Endothelial cell of umbilical vein (primary cell): Measurements from ENCODE around the gene MARK2. TPM values are rescaled to one million over a fixed set of nuclear protein-coding genes. Genes with fewer than 3 reads are reported as not detected.

Experiments used
- BruUV-seq: library from RNA; stranded (reverse); fragments of 400-500 nt; replicated peaks from 2 replicates; lab custom pipeline; 2021; lab: Mats Ljungman, UMichigan
- CTCF ChIA-PET: fragments of 300-600, 350-600 bp; sonication (Branson Sonifier 250); formaldehyde crosslinking; loops from one replicate; lab custom pipeline; 2021; ENCODE audit warnings: antibody characterized with exemption, inconsistent platforms; lab: Charles Lee
- POLR2A ChIA-PET: fragments of 300-600, 350-600 bp; sonication (Branson Sonifier 250); formaldehyde crosslinking; loops from one replicate; lab custom pipeline; 2021; ENCODE audit warnings: antibody characterized with exemption, inconsistent platforms; lab: Charles Lee
- DNase-seq: peaks from one replicate; pipeline ENCODE4 v3.0.0-alpha.2; 2011; ENCODE audit warnings: low read depth, low spot score
- FAIRE-seq: peaks from 2 replicates; lab custom pipeline; 2011; peaks lifted over from hg19 to GRCh38; lab: Jason Lieb, UNC
- H2AFZ ChIP-seq: 2 replicates; pipeline ENCODE4 v1.6.0; 2012; ENCODE audit warnings: low read depth, low read length, control low read depth, inconsistent platforms
- H3K27ac ChIP-seq: 2 replicates; pipeline ENCODE4 v1.5.1; 2011; ENCODE audit warnings: low read depth, mild to moderate bottlenecking, control low read depth, low read length, moderate library complexity; ENCODE audit not compliant: insufficient read depth
- H3K27me3 ChIP-seq, 2 experiments: 2 replicates each; pipeline versions ENCODE4 v1.6.0 to v1.6.1; 2011; ENCODE audit warnings: low read length in 2 of 2, mixed read lengths in 1 of 2; ENCODE audit not compliant: control insufficient read depth in 2 of 2, insufficient read depth in 2 of 2
- H3K36me3 ChIP-seq, 2 experiments: 2 replicates in 1 of 2; 3 replicates in 1 of 2; pipeline ENCODE4 v1.5.1; 2011; ENCODE audit warnings: low read length in 2 of 2, mild to moderate bottlenecking in 1 of 2, moderate library complexity in 1 of 2; ENCODE audit not compliant: control insufficient read depth in 2 of 2, insufficient read depth in 2 of 2; ENCODE audit errors: extremely low read depth in 1 of 2
- H3K4me1 ChIP-seq: 3 replicates; pipeline ENCODE4 v1.5.1; 2011; ENCODE audit warnings: mild to moderate bottlenecking, low read length; ENCODE audit not compliant: control insufficient read depth, insufficient read depth; ENCODE audit errors: extremely low read depth
- H3K4me2 ChIP-seq: 2 replicates; pipeline ENCODE4 v1.6.1; 2011; ENCODE audit warnings: low read length, control low read depth, mixed read lengths; ENCODE audit not compliant: insufficient read depth
- H3K4me3 ChIP-seq, 3 experiments: fragments of 200-600 bp in 1 of 3; sonication (generic), shearing (Covaris generic) in 1 of 3; replicated peaks in 1 of 3; 2 replicates each; pipeline ENCODE4 v1.5.1; 2011 to 2016; ENCODE audit warnings: control low read depth in 3 of 3, low read length in 3 of 3, mild to moderate bottlenecking in 2 of 3, inconsistent platforms in 1 of 3, low read depth in 1 of 3, moderate library complexity in 1 of 3; ENCODE audit not compliant: insufficient read depth in 1 of 3
- H3K79me2 ChIP-seq: 2 replicates; pipeline ENCODE4 v1.6.0; 2012; ENCODE audit warnings: low read length, inconsistent platforms; ENCODE audit not compliant: control insufficient read depth, insufficient read depth
- H3K9ac ChIP-seq: replicated peaks from 2 replicates; pipeline ENCODE3; 2011; ENCODE audit warnings: low read length, control low read depth; ENCODE audit not compliant: insufficient read depth; ENCODE audit errors: extremely low read depth
- H3K9me1 ChIP-seq: replicated peaks from 3 replicates; pipeline ENCODE4 v1.6.0; 2011; ENCODE audit warnings: mild to moderate bottlenecking, low read length; ENCODE audit not compliant: control insufficient read depth, insufficient read depth; ENCODE audit errors: extremely low read depth
- H3K9me3 ChIP-seq: replicated peaks from 2 replicates; pipeline ENCODE4 v1.5.1; 2012; ENCODE audit warnings: low read length, inconsistent platforms; ENCODE audit not compliant: control insufficient read depth, insufficient read depth
- H4K20me1 ChIP-seq: replicated peaks from 2 replicates; pipeline ENCODE3; 2011; ENCODE audit warnings: mild to moderate bottlenecking, low read length; ENCODE audit not compliant: control insufficient read depth, insufficient read depth; ENCODE audit errors: extremely low read depth
- EZH2 ChIP-seq: IDR thresholded peaks from 2 replicates; pipeline ENCODE4 v1.6.1; 2012; ENCODE audit warnings: borderline replicate concordance, low read depth, mild to moderate bottlenecking, moderate library complexity, low read length, inconsistent platforms; ENCODE audit not compliant: severe bottlenecking
- FOS ChIP-seq: IDR thresholded peaks from 2 replicates; pipeline ENCODE4 v1.6.1; 2011; ENCODE audit warnings: mild to moderate bottlenecking, low read length, moderate library complexity, borderline replicate concordance; ENCODE audit not compliant: insufficient read depth
- GATA2 ChIP-seq: IDR thresholded peaks from 2 replicates; pipeline ENCODE4 v1.7.0; 2011; ENCODE audit warnings: low read depth, mild to moderate bottlenecking, moderate library complexity, mixed read lengths, low read length; ENCODE audit not compliant: insufficient read length, insufficient read depth
- JUN ChIP-seq: IDR thresholded peaks from 2 replicates; pipeline ENCODE4 v1.6.1; 2011; ENCODE audit warnings: borderline replicate concordance, low read depth; ENCODE audit not compliant: insufficient read length, insufficient read depth
- MYC ChIP-seq: IDR thresholded peaks from one replicate; pipeline ENCODE4 v1.6.1; 2011; ENCODE audit warnings: mild to moderate bottlenecking, low read depth, low read length
- POLR2A ChIP-seq: IDR thresholded peaks from 2 replicates; pipeline ENCODE4 v1.6.1; 2012; ENCODE audit warnings: low read depth, mild to moderate bottlenecking, control low read depth, low read length
- POLR2AphosphoS5 ChIP-seq: IDR thresholded peaks from 2 replicates; pipeline ENCODE4 v1.6.1; 2012; ENCODE audit warnings: low read depth, mild to moderate bottlenecking, control low read depth, low read length, moderate library complexity; ENCODE audit not compliant: insufficient read depth
- dilution Hi-C: fragments of 300-500 bp; cut with MboI; formaldehyde crosslinking; loops from one replicate; pipeline ENCODE4 v1.15.0; 2019; ENCODE audit warnings: low sequenced_read_pairs; ENCODE audit not compliant: extremely low pct_ligation_motif_present
- intact Hi-C: fragments of 100-400 bp; cut with micrococcal nuclease; formaldehyde crosslinking; loops from one replicate; pipeline ENCODE4 v1.10.0; 2022
- polyA plus RNA-seq, 4 experiments: library from polyadenylated mRNA; depleted of rRNA in 3 of 4; stranded (reverse) in 3 of 4; unstranded in 1 of 4; fragments of >200 nt; gene quantifications; 2 replicates each; pipeline versions ENCODE4 v1.2.1 to v1.2.3, GENCODE V29; 2011 to 2012; ENCODE audit warnings: missing spikeins in 1 of 4
- total RNA-seq: library from RNA; stranded (reverse); gene quantifications from 2 replicates; pipeline ENCODE4 v1.2.3, GENCODE V29; 2021
- TF ChIP-seq, protein P1 (sequence below), 2 donors: IDR thresholded peaks; 1 replicate in 1 of 2; 2 replicates in 1 of 2; pipeline ENCODE4 v1.5.1; 2011; ENCODE audit warnings: low read length in 2 of 2, mild to moderate bottlenecking in 2 of 2, moderate library complexity in 2 of 2, control low read depth in 1 of 2, inconsistent platforms in 1 of 2, low read depth in 1 of 2; ENCODE audit not compliant: insufficient read depth in 1 of 2; ENCODE audit errors: extremely low read depth in 1 of 2
- TF ChIP-seq, protein P2 (sequence below): IDR thresholded peaks from 2 replicates; pipeline ENCODE4 v1.6.1; 2011; ENCODE audit not compliant: insufficient read depth, insufficient read length

The MARK2 gene
- total and polyA plus RNA-seq, 2 donors (not counting 3 experiments of a cell fraction or from before 2014, with no cell fraction given): 16.6 to 34.7 TPM

DNA sequence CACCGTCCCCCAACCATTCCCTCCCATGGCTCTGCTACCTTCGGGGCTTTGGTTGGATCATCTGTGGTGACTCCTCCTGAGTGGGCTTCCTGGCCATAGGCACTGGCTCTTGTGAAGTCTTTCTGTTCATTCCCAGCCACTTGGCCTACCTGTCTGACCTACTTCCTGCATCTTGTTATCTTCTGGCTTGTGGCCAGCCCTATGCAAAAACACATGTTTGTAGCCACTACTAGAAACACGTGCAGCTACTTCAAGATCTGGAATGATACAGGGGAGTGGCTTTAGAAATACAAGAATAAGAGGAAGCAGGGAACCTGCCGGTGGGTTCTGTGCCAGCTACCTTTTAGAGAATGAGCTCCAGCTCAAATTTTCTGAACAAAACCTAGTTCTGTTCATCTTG is 57.2 kb downstream of the MARK2 start:
- ChIA-PET CTCF (no interaction called here), POLR2A (no interaction called here)
- no TSS peak for BruUV-seq
- Histone ChIP-seq H2AFZ (no peak overlapping the region), H3K4me1 (no peaks in the 10 kb centered on the region), H4K20me1 (no peaks in the 10 kb centered on the region), H3K27ac (no peak overlapping the region), H3K36me3 (peaks cover 19 to 41% of the 10 kb centered on the region in 2 experiments), H3K9ac (no peak overlapping the region), H3K27me3 (no peaks in the 10 kb centered on the region), H3K9me3 (no peaks in the 10 kb centered on the region), H3K9me1 (no peaks in the 10 kb centered on the region), H3K4me2 (no peak overlapping the region), H3K4me3 (no peak overlapping the region), H3K79me2 (peaks cover 23% of the 10 kb centered on the region)
- TF ChIP-seq JUN (no peak), EZH2 (no peak), FOS (no peak), POLR2AphosphoS5 (no peak), POLR2A (no peak), GATA2 (no peak), MYC (no peak)
- TF ChIP-seq, protein P1, sequence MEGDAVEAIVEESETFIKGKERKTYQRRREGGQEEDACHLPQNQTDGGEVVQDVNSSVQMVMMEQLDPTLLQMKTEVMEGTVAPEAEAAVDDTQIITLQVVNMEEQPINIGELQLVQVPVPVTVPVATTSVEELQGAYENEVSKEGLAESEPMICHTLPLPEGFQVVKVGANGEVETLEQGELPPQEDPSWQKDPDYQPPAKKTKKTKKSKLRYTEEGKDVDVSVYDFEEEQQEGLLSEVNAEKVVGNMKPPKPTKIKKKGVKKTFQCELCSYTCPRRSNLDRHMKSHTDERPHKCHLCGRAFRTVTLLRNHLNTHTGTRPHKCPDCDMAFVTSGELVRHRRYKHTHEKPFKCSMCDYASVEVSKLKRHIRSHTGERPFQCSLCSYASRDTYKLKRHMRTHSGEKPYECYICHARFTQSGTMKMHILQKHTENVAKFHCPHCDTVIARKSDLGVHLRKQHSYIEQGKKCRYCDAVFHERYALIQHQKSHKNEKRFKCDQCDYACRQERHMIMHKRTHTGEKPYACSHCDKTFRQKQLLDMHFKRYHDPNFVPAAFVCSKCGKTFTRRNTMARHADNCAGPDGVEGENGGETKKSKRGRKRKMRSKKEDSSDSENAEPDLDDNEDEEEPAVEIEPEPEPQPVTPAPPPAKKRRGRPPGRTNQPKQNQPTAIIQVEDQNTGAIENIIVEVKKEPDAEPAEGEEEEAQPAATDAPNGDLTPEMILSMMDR (IDR thresholded peaks at IDR 0.05; ENCODE audit: extremely low read depth in 1 of 2, insufficient read depth in 1 of 2, low read depth in 1 of 2, low read length in 2 of 2): no peak
- TF ChIP-seq, protein P2, sequence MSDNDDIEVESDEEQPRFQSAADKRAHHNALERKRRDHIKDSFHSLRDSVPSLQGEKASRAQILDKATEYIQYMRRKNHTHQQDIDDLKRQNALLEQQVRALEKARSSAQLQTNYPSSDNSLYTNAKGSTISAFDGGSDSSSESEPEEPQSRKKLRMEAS: no peak
- intact Hi-C loops: no loop called here
- dilution Hi-C loops: no loop called here
- no peak for FAIRE-seq
- no peak for DNase-seq
